ENCODE results near the gene NACC2.

The NACC2 gene

DNA sequence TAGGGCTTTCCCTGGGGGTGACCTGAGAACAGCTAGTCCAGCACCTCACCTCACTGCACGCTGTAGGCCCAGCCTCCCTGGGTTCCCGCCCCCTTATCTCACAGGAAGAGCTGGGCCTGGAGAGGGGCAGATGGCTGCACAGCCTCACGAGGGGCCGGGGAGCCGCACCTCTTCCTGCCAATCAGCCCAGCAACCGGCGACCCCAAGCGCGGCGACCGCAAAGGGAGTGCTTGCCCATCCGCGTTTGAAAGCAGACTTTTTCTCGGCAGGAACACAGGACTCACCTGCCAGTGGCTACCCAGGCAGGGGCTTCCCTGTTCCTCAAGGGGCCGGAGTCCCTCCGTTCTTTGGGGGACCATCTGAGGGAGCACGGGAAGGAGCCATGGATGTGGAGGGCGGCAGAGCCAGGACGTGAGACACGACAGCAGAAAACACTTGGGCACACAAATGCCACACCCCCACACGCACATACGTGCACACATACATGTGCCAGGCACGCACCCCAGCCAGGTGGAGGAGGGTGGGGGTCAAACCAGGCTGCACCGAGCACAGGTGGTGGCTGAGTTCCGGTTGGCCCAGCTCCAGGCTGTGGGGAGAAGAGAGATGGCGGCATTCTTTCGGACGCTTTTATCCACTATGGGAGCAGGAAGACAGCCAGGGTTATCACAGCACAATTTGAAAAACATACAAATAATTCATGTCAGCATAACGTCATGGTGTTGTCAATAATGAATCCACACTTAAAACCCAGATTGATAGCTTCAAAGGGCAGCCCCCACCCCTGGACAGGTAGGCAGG, 12.3 kb upstream of the NACC2 start:
- Histone ChIP-seq H3K4me1 (ENCODE audit: insufficient read depth, low read length, poor library complexity, severe bottlenecking) (peaks cover 60% of the 10 kb centered on the region), H3K4me3 (ENCODE audit: low read length, poor library complexity, severe bottlenecking) (peak overlapping the region; percentile 72), H3K4me2 (ENCODE audit: low read depth, low read length, poor library complexity, severe bottlenecking) (peak overlapping the region; percentile 86)

GRCh38 chr9:136105398-136106135, 10.5 kb upstream of the NACC2 start:
- Histone ChIP-seq H3K36me3 (ENCODE audit: insufficient read depth, low read length) (no peaks in the 10 kb centered on the region), H2AFZ (ENCODE audit: low read length) (no peak overlapping the region), H3K27me3 (ENCODE audit: insufficient read depth, low read length, poor library complexity, severe bottlenecking) (no peaks in the 10 kb centered on the region), H3K4me3 (ENCODE audit: low read length, poor library complexity, severe bottlenecking) (no peak overlapping the region), H3K9me2 (replicated peaks; ENCODE audit: low read depth, low read length) (no peaks in the 10 kb centered on the region), H3K4me2 (ENCODE audit: low read depth, low read length, poor library complexity, severe bottlenecking) (peak overlapping the region; percentile 88), H3K9me3 (ENCODE audit: insufficient read depth, low read depth, low read length) (no peaks in the 10 kb centered on the region), H4K20me1 (ENCODE audit: insufficient read depth, low read length, poor library complexity, severe bottlenecking) (no peaks in the 10 kb centered on the region), H3K9ac (ENCODE audit: low read depth, low read length, poor library complexity, severe bottlenecking) (peak overlapping the region; percentile 88), H3F3A (ENCODE audit: low read depth) (peaks cover 7% of the 10 kb centered on the region; the same call in 1 of the 2 replicates), H3K4me1 (ENCODE audit: insufficient read depth, low read length, poor library complexity, severe bottlenecking) (peaks cover 47% of the 10 kb centered on the region), H3K79me2 (ENCODE audit: insufficient read depth, low read length) (peaks cover 20% of the 10 kb centered on the region; the same call in 1 of the 2 replicates)
- TF ChIP-seq, protein P1, sequence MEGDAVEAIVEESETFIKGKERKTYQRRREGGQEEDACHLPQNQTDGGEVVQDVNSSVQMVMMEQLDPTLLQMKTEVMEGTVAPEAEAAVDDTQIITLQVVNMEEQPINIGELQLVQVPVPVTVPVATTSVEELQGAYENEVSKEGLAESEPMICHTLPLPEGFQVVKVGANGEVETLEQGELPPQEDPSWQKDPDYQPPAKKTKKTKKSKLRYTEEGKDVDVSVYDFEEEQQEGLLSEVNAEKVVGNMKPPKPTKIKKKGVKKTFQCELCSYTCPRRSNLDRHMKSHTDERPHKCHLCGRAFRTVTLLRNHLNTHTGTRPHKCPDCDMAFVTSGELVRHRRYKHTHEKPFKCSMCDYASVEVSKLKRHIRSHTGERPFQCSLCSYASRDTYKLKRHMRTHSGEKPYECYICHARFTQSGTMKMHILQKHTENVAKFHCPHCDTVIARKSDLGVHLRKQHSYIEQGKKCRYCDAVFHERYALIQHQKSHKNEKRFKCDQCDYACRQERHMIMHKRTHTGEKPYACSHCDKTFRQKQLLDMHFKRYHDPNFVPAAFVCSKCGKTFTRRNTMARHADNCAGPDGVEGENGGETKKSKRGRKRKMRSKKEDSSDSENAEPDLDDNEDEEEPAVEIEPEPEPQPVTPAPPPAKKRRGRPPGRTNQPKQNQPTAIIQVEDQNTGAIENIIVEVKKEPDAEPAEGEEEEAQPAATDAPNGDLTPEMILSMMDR (conservative IDR thresholded peaks at IDR 0.05; ENCODE audit: low read length), result no peak
- TF ChIP-seq EZH2phosphoT487 (IDR thresholded peaks at IDR 0.05; ENCODE audit: borderline replicate concordance), result no peak

More for the DNA sequence above, 12.3 kb upstream of the NACC2 start:
- H3K9me3 ChIP-seq (ENCODE audit: insufficient read depth, low read depth, low read length), result no peaks in the 10 kb centered on the region
- peak overlapping the region; percentile 93 for H3K9ac ChIP-seq (ENCODE audit: low read depth, low read length, poor library complexity, severe bottlenecking)
- H3K9me2 ChIP-seq (replicated peaks; ENCODE audit: low read depth, low read length), result no peaks in the 10 kb centered on the region
- H3K36me3 ChIP-seq (ENCODE audit: insufficient read depth, low read length), result no peaks in the 10 kb centered on the region
- peaks cover 26% of the 10 kb centered on the region; the same call in 1 of the 2 replicates for H3K79me2 ChIP-seq (ENCODE audit: insufficient read depth, low read length)
- no peaks in the 10 kb centered on the region for H3K27me3 ChIP-seq (ENCODE audit: insufficient read depth, low read length, poor library complexity, severe bottlenecking)
- H3F3A ChIP-seq (ENCODE audit: low read depth), result peaks cover 7% of the 10 kb centered on the region; the same call in 1 of the 2 replicates
- TF ChIP-seq, protein P1 (conservative IDR thresholded peaks at IDR 0.05; ENCODE audit: low read length), result no peak
- no peak for TF ChIP-seq EZH2phosphoT487 (IDR thresholded peaks at IDR 0.05; ENCODE audit: borderline replicate concordance)
- no peaks in the 10 kb centered on the region for H4K20me1 ChIP-seq (ENCODE audit: insufficient read depth, low read length, poor library complexity, severe bottlenecking)
- H2AFZ ChIP-seq (ENCODE audit: low read length), result no peak overlapping the region

DNA sequence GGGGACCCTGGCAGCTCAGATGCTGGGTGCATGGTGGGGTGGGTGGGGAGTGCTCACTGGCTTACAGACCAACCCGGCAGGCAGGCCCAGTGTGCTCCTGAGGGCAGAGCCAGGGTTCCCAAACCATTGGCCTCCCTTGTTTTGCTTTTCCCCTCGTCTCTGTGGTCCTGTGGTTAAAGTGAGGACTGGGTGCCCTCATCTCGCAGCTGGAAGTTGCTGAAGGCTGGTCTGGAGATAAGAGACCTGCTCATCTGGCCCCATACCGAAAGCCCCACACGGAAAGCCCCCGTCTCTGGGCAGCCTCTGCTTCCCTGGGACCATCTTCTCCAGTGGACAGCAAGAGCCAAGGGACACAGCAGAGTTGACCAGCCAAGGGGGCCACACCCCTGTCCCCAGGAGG, 9.8 kb upstream of the NACC2 start:
- Histone ChIP-seq H3K27me3 (ENCODE audit: insufficient read depth, low read length, poor library complexity, severe bottlenecking) (no peaks in the 10 kb centered on the region), H2AFZ (ENCODE audit: low read length) (no peak overlapping the region), H3K4me2 (ENCODE audit: low read depth, low read length, poor library complexity, severe bottlenecking) (no peak overlapping the region), H3K9me2 (replicated peaks; ENCODE audit: low read depth, low read length) (no peaks in the 10 kb centered on the region), H3K79me2 (ENCODE audit: insufficient read depth, low read length) (peaks cover 14% of the 10 kb centered on the region; the same call in 1 of the 2 replicates), H3K9ac (ENCODE audit: low read depth, low read length, poor library complexity, severe bottlenecking) (peak overlapping the region; percentile 88), H3K36me3 (ENCODE audit: insufficient read depth, low read length) (no peaks in the 10 kb centered on the region), H3F3A (ENCODE audit: low read depth) (peaks cover 7% of the 10 kb centered on the region; the same call in 1 of the 2 replicates), H3K4me1 (ENCODE audit: insufficient read depth, low read length, poor library complexity, severe bottlenecking) (peaks cover 40% of the 10 kb centered on the region), H4K20me1 (ENCODE audit: insufficient read depth, low read length, poor library complexity, severe bottlenecking) (no peaks in the 10 kb centered on the region), H3K9me3 (ENCODE audit: insufficient read depth, low read depth, low read length) (no peaks in the 10 kb centered on the region), H3K4me3 (ENCODE audit: low read length, poor library complexity, severe bottlenecking) (no peak overlapping the region)
- TF ChIP-seq, protein P1 (conservative IDR thresholded peaks at IDR 0.05; ENCODE audit: low read length), result no peak
- no peak for TF ChIP-seq EZH2phosphoT487 (IDR thresholded peaks at IDR 0.05; ENCODE audit: borderline replicate concordance)
